Activated CD4-positive, alpha-beta T cell treated with anti-CD3 and anti-CD28 coated beads, Interleukin-2, amount 50 U/mL, for 24 hours (primary cell): ENCODE measurements around the gene COPG2.
A peak's percentile ranks its signal among the peaks of the same experiment; 100 is the strongest.
"Not testable (repeated sequence)": the region's sequence is repeated elsewhere in the genome, so short reads cannot be mapped to it uniquely, and the experiment has no call there.

Experiments
- DNase-seq, 2 donors: peaks; one replicate each; pipeline ENCODE4 v3.0.0-alpha.2; 2020; ENCODE audit warnings: low read depth in 1 of 2, low spot score in 1 of 2

Gene COPG2

GRCh38 chr7:130668258-130669084 lies at the start of gene COPG2:
Gene COPG2, minus strand, starts transcription at chr7:130668748. Its CDS starts 80 bp downstream, at chr7:130668668.
- DNase-seq: peak; percentile 57 to 58

- DNase-seq: no peak
Observed at GRCh38 chr7:130712416-130712815, 43.9 kb upstream of the COPG2 start.

- DNase-seq: no peak
Observed at GRCh38 chr7:130708766-130709165, 40.2 kb upstream of the COPG2 start.

- no peak for DNase-seq
Observed at GRCh38 chr7:130708001-130708400, 39.5 kb upstream of the COPG2 start.

GRCh38 chr7:130703851-130704250 lies 35.3 kb upstream of the COPG2 start:
- no peak for DNase-seq

GRCh38 chr7:130701650-130702049 lies 33.1 kb upstream of the COPG2 start:
- no peak for DNase-seq

- no peak for DNase-seq
Observed at GRCh38 chr7:130700760-130701159, 32.2 kb upstream of the COPG2 start.

GRCh38 chr7:130699686-130700085 lies 31.1 kb upstream of the COPG2 start:
- DNase-seq: no peak

- no peak for DNase-seq
Observed at GRCh38 chr7:130697820-130698219, 29.3 kb upstream of the COPG2 start.

GRCh38 chr7:130695840-130696239 lies 27.3 kb upstream of the COPG2 start:
- DNase-seq: no peak

- DNase-seq: not testable (repeated sequence)
Observed at GRCh38 chr7:130692396-130692795, 23.8 kb upstream of the COPG2 start.

- no peak for DNase-seq
Observed at GRCh38 chr7:130689683-130690082, 21.1 kb upstream of the COPG2 start.

- no peak for DNase-seq
Observed at GRCh38 chr7:130683026-130683425, 14.5 kb upstream of the COPG2 start.

- DNase-seq: no peak
Observed at GRCh38 chr7:130674456-130674855, 5.9 kb upstream of the COPG2 start.

GRCh38 chr7:130673066-130673465 lies 4.5 kb upstream of the COPG2 start:
- no peak for DNase-seq

GRCh38 chr7:130672146-130672545 lies 3.6 kb upstream of the COPG2 start:
- DNase-seq: no peak

- no peak for DNase-seq
Observed at GRCh38 chr7:130669085-130669700, 645 bp upstream of the COPG2 start.

GRCh38 chr7:130667593-130668257 lies 823 bp downstream of the COPG2 start:
- no peak for DNase-seq

- no peak for DNase-seq
Observed at GRCh38 chr7:130662426-130662825, 6.1 kb downstream of the COPG2 start.

- DNase-seq: no peak
Observed at GRCh38 chr7:130655286-130655685, 13.3 kb downstream of the COPG2 start.

- no peak for DNase-seq
Observed at GRCh38 chr7:130654850-130655249, 13.7 kb downstream of the COPG2 start.

GRCh38 chr7:130650611-130651120 lies 17.9 kb downstream of the COPG2 start:
- no peak for DNase-seq
